ENCODE measurements around the gene ZBTB37. TPM values are rescaled to one million over a fixed set of nuclear protein-coding genes. Genes with fewer than 3 reads are reported as not detected.

The ZBTB37 gene, protein sequence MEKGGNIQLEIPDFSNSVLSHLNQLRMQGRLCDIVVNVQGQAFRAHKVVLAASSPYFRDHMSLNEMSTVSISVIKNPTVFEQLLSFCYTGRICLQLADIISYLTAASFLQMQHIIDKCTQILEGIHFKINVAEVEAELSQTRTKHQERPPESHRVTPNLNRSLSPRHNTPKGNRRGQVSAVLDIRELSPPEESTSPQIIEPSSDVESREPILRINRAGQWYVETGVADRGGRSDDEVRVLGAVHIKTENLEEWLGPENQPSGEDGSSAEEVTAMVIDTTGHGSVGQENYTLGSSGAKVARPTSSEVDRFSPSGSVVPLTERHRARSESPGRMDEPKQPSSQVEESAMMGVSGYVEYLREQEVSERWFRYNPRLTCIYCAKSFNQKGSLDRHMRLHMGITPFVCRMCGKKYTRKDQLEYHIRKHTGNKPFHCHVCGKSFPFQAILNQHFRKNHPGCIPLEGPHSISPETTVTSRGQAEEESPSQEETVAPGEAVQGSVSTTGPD
- total RNA-seq: 2.5 and 3.8 TPM in 2 replicates

DNA sequence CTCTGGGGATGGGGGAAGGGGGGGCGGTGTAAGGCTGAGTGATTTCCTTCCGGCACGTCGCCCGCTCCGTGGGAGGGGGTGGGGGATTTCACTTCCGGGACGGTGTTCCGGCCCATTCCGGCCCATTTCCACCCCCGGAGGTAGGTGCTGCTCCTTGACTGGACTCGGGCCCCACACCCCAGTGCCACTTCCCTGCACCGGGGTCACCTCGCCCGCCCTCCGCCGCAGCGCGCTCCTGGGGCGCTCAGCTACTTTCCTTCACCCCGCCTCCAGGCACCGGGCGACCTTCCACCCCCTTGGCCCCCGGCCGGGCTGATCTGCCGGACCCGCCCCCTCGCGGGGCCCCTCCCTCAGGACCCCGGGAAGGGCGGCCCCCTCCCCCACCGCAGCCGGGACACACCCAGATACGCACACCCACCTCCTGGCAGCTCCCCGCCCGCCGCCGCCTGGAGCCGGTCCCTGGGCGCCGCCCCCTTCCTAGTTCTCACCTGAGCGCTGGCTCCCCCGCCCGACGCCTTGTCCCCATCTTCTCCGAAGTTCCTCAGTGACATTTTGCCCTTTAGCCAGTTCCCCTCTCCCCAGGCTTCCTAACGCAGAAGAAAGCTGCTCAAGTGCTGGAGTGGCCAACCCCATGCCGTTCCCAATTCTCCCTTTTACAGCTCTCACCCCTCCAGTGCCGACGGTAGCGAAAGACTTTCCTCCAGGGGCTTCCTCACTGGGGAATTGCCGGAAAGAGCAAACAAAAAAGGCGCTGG, at the start of gene ZBTB37:
TSS of gene ZBTB37 (plus strand) at position 115 of the 755 bp plus-strand sequence. CDS start 1,846 bp downstream, outside the sequence.

DNA sequence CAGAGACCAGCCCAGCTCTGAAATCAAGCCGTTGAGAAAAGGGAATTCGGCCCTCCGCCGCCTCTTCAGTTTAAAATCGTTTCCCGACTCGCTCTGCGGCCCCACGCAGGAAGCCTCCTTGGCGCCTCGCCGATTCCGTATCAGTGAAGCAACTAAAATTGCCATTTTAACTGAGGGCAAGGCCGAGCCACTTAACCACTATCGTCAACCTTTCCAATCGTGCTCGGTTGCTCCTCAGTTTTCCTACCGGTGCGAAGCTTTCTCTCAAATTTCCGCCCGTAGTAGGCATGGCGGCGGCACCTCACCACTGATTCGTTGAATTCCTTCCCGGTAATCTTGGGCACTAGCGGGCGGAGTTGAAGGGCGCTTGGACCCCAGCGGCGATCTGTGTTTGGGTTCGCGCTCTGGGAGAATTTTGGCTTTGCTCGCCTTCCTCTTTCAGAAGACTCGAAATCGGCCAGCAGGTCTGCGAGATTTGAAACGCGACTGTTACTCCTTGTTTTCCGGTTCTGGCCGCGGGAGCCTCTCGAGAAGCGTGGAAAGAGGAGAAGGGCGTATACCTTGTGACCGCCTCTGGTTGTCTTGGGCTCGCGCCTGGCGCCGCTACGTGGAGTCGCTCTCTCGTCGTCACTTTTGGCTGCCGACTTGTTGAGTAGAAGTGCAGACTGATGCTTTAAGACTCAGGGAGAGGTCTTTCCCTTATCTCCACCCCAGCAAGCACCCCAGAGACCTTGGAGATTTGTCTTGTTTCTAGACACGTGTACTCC, 43.7 kb upstream of the ZBTB37 start, which contains the start of the genes CENPL and DARS2:
TSS of gene CENPL (minus strand) at position 569 of the 767 bp plus-strand sequence. CDS start 13,584 bp downstream, outside the sequence.
TSS of gene DARS2 (plus strand) at position 359 of the 767 bp plus-strand sequence. CDS start 557 bp downstream, outside the sequence.

DNA sequence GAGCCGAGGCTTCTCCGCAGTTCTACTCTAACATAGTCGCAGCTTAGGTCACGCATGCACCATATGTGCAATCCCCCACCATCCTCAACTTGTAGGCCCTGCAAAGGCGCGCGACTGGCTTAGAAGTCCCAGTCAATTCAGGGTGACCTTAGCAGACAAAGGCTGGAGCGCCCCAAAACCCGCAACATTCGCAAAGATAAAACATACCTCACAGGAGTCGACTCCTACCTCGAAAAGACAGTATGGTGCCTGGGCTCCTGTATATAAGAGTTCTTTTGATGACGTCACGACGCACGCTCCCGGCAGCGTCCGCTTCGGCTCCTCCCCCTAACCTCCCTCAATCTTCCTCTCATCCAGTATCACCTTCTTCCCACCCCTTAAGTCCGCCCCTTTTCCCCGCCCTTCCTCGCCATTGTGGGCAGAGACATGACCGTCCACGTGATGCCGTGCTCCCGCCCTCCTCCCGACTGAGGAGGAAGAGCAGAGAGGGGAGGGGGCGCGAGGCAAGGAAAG, 371 bp upstream of the ZBTB37 start, which contains the start of gene GAS5:
TSS of gene GAS5 (minus strand) at position 237 of the 513 bp plus-strand sequence.

DNA sequence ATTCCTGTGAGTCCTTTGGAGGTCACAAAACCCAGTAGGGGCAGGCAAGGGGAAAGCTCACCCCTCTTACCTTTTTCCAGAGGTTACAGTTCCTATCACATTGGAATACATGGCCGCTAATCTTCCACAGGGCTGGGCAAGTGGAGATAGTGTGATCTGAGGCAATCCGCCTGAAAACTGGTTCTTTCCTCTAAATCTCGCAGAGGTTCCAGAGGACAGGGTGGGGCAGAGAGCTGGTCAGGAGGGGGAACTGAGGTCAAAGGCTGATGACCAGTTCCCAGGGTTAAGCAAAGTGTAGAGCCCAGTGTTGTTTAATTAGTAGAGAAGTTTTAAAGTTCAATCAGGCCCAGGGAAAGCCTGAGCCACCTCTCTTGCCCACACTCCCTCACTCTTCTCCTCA, 49.0 kb downstream of the ZBTB37 start, which contains the start of gene SERPINC1:
TSS of gene SERPINC1 (minus strand) at position 179 of the 400 bp plus-strand sequence. CDS start at position 111, 68 bp downstream.

Other genes starting within 250 kb of the ZBTB37 start
- gene TEX50, start 233.0 kb upstream of the ZBTB37 start, total RNA-seq: not detected in 2 replicates
- gene ANKRD45, start 198.5 kb upstream of the ZBTB37 start, total RNA-seq: 0.52 and 0.64 TPM in 2 replicates
- 17.7 and 33.5 TPM in 2 replicates for gene KLHL20, start 153.4 kb upstream of the ZBTB37 start, total RNA-seq
- gene DARS2, start 43.7 kb upstream of the ZBTB37 start, total RNA-seq: 14.1 and 18.7 TPM in 2 replicates
- 6.5 and 15.3 TPM in 2 replicates for gene CENPL, start 43.5 kb upstream of the ZBTB37 start, total RNA-seq
- gene GAS5, start 391 bp upstream of the ZBTB37 start, total RNA-seq: 536 and 1,025 TPM in 2 replicates
- 0.13 TPM in 1 of 2 replicates, not detected in the other for gene SERPINC1, start 48.9 kb downstream of the ZBTB37 start, total RNA-seq
- gene RC3H1, start 154.0 kb downstream of the ZBTB37 start, total RNA-seq: 10.6 and 17.6 TPM in 2 replicates